NCI-H774 (cell line): Measurements from ENCODE around the gene FECH.
"Not testable (repeated sequence)": the region's sequence is repeated elsewhere in the genome, so short reads cannot be mapped to it uniquely, and the experiment has no call there.

Experiments used
- DNase-seq: peaks from one replicate; lab custom pipeline; 2025; lab: John Stamatoyannopoulos, UW

The FECH gene

GRCh38 chr18:57533006-57533867, 53.3 kb downstream of the FECH start:
- no peak for DNase-seq

GRCh38 chr18:57529151-57529550, 57.4 kb downstream of the FECH start:
- no peak for DNase-seq

GRCh38 chr18:57527556-57528229, 58.8 kb downstream of the FECH start:
- no peak for DNase-seq

- no peak for DNase-seq
Observed at GRCh38 chr18:57523171-57523956, 63.1 kb downstream of the FECH start.

- DNase-seq = not testable (repeated sequence)
Observed at GRCh38 chr18:57522348-57522747, 64.2 kb downstream of the FECH start.

DNA sequence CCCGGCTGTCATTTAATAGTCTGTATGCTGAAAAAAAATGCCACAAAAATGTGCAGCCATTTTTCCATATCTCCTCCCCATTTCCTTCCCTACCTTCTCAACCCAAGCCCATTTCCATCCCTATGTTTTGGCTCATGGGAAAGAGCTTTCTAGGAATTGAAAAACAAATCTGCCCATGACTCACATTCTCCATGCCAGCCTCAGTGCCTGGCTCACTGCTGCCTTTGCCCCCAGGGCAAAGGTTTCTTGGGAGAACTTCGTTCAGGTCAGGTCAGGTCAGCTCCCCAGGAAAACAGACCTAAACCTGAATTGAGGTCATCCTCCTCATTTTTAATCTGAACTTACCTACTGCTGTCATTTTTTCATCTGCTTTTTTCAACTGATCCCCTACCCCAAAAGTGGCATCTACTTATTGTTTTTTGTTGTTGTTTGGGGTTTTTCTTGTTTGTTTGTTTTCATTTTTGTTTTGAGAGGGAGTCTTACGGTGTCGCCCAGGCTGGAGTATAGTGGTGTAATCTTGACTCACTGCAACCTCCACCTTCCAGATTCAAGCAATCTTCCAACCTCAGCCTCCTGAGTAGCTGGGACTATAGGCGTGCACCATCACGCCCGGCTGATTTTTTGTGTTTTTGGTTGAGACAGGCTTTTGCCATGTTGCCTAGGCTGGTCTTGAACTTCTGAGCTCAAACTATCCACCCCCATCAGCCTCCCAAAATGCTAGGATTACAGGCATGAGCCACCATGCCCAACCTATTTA, 66.7 kb downstream of the FECH start:
- no peak for DNase-seq

DNA sequence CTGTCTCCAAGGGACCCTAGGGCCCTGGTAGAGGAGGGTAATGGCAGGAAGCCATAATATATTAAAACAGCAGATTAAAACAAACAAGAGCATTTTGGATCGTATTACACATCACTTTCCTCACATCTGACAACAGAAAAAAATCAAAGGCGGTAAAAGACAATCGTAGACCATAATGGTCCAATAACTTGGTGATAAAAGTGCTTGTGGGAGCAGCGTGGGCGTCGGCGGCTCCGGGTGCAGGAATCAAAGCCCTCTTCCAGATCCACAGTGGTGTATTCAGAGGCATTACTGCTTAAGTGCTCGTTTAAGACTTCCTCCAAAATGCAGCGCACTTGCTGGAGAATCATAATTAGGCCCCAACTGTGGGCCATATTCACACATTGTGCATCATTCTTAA, 68.0 kb downstream of the FECH start:
- no peak for DNase-seq

DNA sequence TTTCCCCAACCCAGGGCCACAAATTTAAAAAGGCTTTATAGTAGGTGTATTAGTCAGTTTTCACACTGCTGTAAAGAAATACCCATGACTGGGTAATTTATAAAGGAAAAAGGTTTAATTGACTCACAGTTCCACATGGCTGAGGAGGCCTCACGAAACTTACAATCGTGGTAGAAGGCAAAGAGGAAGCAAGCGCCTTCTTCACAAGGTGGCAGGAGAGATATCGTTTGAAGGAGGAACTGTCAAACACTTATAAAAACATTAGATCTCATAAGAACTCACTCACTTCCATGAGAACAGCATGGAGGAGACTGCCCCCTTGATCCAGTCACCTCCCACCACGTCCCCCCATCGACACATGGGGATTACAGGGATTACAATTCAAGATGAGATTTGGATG, 70.4 kb downstream of the FECH start:
- DNase-seq = no peak

DNA sequence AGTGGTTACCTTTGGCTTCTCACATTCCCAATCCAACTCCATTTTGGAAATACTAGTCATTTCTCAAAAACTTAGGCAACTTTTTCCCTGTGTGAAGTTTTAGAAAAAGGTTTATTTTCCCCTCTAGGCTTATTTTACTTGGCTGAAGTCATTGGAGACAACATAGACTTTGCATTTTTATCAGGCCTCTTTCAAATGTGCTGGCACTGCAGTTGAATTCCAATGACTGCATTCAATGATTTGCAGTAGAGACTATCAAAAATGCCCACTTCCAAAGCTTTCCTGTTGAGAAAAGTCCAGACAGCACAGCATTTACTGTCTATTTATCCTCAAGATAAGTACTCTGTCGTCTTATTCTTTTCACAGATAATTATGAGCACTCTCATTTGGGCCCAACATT, 81.3 kb downstream of the FECH start:
- DNase-seq = no peak

- no peak for DNase-seq
Observed at GRCh38 chr18:57502624-57503023, 83.9 kb downstream of the FECH start.

GRCh38 chr18:57498682-57499256, 87.7 kb downstream of the FECH start:
- DNase-seq = no peak
